GM20431 (cell line): ENCODE data around the gene COX6A1.

Experiments used
- in situ Hi-C: fragments of 300-500 bp; cut with MseI, MboI; formaldehyde crosslinking; loops from one replicate; pipeline ENCODE4 v1.15.0; 2020; ENCODE audit warnings: low sequenced_read_pairs; ENCODE audit not compliant: unreplicated experiment

Gene COX6A1

DNA sequence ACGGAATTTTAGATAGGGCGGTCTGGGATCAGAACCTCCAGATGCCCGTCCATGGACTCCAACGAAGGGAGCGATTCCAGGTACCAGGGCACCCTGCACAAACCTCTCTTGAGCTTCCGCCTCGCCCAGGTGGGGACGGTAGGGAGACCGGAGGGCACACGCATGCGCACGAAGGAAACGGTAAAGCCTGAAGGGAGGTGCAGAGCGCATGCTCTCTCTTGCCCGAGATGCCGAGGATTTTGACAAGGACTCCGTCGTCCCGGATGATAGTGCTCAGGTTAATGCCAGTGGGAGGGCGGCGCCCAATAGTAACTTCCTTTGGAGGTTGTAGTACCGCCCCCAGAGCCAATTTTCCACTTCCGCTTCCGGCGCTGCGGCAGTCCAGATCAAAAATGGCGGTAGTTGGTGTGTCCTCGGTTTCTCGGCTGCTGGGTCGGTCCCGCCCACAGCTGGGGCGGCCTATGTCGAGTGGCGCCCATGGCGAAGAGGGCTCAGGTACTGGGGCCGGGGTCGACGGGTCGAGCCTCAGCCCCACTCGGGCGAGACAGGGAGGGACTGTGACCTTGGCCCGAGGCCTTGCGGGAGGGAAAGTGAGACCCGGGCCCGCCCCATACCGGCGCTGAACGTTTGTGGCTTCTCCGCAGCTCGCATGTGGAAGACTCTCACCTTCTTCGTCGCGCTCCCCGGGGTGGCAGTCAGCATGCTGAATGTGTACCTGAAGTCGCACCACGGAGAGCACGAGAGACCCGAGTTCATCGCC lies at the start of gene COX6A1:
Gene COX6A1 (plus strand): TSS at position 379 of the 760 bp plus-strand sequence. CDS start 14 bp downstream, at position 393.
- in situ Hi-C loops: no loop called here

DNA sequence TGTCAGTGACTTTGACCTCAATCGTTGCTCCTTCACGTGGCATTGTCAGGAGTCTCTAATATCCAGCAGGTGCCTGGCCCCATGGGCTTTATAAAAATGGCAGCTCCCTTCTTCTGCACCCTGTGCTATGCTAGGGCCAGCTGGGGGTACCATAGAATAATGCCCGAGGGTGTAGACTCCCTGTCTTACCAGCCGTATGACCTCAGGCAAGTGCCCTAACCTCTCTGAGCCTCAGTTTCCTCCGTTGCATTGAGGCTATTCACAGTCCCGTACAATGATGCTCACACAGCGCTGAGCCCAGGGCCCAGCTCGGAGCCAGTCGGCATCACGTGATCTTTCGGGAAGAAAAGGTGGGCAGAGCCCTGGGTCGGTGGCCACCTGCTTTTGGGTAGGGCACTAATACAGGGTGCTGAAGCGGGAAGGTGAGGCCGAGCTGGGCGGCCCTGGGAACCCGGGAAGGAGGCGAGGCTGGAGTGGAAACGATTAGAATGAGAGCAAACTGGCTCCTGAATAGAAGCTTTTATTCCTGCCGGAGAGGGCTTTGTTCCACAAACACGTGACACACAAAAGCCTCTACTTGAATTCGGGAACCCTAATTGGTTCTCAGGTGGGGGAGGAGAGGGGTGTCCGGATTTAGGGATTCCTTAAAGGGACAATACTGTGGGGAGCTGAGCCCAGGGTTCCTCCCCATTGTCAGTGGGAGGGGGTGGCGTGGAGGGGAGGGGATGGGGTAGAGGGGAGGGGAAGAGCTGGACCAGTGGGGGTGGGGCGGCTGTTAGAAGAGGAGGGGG lies 49.0 kb upstream of the COX6A1 start:
- in situ Hi-C loops: no loop called here

DNA sequence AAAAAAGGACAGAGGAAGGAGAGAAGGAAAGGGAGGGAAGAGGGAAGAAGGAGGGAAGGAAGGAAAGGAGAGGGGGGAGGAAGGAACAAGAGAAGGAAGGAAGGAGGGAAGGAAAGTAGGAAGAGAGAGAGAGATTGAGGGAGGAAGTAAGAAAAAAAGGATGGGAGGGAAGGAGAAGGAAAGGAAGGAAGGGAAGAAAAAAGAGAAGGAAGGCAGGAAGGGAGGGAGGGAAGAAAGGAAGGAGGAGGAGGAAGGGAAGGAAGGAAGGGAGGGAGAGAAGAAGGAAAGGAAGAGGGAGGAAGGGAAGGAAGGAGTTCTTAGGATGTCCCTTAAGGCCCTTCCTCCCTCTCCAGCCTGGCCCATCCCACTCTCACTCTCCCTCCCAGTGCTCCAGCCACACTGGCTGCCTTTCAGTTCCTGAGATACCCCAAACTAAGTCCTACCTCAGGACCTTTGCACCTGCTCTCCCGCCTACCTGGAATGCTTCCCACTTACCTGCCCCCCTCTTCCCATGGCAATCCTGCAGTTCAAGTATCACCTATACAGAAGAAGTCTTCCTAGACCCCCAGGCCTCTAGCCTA lies 47.3 kb upstream of the COX6A1 start:
- in situ Hi-C loops: no loop called here

DNA sequence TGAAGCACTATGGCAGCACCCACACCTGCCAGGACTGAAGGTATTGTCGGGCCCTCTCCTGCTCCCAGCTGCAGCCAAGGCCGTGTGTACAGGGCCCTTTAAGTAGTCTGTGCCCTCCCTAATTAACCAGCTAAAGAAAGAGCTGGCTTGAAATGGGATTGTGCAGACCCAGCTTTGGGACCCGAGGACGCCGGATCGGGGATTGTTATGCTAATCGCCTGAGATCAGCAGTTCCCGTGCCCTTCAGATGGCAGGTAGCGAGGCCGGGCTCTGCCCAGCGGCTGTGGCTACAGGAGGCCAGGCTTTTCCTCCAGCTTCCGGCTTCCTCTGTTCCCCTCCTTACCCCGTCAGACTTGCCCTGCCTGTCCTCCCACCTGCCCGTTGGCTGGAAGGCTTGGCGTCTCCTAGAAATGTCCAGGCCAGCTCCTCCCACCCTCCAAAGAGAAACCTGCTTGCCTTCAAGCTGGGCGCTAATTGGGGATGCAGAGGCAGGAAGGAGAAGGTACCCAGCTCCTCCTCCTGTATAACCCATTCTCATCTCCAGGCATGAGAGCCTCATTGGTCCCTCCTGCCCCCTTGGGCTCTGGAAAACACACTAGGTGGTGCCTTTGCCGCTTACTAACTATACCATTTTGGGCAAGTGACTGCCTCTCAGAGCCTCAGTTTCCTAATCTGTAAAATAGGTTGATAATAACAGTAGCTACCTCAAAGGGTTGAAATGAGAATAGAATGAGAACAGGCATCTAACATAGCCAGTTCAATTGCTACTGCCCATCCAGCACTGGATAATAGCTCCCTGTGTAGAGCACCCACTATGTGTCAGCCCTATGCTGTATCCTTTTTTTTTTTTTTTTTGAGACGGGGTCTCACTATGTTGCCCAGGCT lies 43.2 kb upstream of the COX6A1 start:
- in situ Hi-C loops: no loop called here

DNA sequence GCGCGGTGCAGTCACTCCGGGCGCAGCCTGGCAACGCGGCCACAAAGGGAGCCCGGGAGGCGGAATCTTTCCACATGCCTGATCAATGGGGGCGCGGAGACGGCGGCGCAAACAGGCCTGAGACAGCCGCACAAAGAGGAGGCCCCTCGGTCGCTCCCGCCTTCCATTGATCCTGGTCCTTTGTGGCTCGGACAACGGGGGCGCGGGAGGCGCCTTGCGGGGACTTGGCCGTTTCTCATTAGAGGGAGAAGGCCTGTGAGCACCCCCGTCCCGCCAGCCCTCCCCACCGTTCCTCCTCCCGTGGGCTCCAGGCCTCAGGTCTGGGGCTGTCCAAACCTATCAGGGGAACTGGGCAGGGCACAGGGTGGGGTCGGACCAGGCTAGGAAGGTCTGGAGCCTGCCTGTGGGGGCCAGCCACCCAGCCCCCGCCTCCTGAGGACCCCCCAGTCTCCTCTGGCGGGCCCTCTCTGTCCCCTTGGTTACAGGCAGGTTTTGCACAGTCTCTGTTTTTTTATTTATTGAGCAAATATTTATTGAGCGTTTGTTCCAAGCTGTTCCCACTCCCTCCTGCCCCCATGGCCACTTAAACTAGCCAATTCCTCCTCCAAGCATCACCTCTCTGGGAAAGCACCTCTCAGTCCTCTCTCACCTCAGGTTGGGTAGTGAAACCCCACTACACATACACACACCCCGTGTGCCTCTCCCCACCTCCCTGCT lies 39.9 kb upstream of the COX6A1 start:
- in situ Hi-C loops: no loop called here

DNA sequence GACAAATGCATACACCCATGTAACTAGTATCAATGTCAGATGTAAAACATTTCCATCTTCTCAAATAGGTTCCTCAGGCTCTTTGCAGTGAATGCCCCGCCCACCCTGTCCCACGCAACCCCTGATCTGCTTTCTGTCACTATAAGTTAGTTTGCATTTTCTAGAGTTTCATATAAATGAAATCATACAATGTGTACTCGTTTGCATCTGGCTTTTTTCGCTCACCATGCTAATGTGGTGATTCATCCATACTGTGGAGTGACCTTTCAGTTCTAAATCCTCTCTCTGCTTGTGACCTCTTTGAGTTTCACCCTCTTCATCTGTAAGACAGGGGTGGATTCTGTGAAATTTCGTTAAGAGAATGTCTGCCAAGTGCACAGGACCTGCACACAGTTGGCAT lies 38.4 kb upstream of the COX6A1 start:
- in situ Hi-C loops: no loop called here

DNA sequence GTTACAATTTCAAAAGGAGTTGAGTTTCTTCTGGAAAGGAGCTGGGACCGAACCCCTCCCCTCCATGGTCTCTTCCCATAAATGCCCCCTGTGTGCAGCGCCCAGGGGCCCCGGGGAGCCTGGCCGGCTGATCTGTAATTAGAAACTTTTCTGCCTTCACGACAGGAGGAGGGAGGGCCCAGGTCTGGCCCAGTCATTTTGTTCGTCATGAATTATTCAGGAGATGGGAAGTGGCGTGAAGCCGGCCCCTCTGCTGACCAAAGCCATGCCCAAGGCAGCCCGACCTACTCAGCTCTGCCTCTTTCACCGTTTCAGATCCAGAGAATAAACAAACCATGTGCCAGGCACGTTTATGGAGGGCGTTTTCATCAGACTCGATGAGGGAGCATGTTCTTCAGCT lies 35.7 kb upstream of the COX6A1 start:
- in situ Hi-C loops: no loop called here

DNA sequence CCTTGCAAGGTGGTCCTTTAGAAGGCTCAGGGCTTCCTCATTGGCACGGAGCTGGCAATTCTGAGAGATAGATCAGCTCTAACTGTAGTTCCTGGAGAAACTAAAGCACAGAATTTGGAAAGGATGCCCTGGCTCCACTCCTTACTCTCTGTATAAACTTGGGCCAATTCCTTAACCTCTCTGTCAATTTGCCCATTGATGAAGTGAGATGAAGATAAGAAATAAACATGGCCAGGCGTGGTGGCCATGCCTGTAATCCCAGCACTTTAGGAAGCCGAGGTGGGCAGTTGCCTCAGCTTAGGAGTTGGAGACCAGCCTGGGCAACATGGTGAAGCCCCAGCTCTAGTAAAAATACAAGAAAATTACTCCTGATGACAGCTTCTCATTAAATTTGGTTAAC lies 34.0 kb upstream of the COX6A1 start:
- in situ Hi-C loops: no loop called here

DNA sequence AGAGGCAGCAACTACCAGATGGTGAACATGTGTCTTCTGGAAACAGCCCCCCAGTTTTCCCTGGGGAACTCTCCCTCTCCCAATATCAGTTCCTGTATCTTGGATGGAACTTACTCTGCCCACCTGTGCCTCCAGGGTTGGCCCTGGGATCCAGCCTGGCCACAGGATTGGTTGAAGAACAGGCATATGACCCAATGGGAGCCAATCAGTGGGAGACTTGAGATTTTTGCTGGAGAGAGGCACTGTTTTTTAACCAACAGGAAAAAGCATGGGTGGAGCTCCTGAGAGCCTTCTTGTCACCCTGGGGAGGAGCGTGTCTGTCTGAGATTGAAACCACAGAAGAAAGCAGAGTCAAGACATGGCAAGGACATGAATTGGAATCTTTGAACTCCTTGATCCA lies 33.6 kb upstream of the COX6A1 start:
- in situ Hi-C loops: no loop called here

DNA sequence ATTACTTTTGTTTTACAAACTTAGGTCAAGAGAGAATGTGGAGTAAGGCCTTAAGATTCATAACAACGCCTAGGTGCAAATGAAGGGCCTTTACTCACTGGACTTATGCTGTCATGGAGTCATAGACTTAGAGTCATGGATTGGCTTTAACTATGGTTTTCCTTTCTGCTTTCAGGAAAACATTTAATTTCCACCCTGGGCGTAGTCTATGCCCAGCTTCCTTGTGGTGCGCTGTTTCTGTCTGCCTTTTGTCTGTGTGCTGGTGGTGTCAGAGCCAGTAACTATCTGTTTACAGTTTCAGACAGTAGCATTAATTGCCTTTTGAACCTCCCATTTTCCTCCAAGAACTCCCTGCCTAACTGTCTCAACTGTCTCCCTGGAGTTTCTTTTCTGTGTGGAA lies 31.8 kb upstream of the COX6A1 start:
- in situ Hi-C loops: no loop called here

DNA sequence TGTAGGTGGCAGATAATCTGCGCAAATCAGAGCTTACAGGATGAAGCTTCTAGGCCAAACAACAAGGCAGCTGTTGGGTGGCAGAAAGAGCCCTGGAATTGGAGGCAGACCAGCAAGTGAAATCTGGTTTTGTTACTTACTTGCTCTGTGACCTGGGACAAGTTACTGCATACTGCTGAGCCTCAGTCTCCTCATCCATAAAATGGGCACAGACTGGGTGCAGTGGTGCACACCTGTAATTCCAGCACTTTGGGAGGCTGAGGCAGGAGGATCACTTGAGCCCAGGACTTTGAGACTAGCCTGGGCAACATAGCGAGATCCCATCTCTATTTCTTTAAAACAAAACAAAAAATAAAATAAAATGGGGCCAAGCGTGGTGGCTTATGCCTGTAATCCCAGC lies 31.4 kb upstream of the COX6A1 start:
- in situ Hi-C loops: no loop called here

DNA sequence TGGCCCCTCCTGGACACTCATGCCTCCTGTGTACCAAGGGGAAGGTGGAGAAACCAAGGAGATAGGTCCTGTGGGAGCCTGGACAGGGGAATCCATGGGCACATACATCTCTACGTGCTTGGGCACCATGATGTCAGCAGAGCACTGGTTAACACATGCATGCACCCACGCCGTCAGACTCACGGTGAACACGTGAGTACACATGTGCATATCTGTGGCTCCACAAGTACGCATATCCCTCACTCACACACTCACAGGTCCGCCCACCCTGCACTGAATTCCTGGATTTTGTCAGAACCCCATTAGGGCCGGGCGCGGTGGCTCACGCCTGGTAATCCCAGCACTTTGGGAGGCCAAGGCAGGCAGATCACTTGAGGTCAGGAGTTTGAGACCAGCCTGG lies 29.1 kb upstream of the COX6A1 start:
- in situ Hi-C loops: no loop called here

DNA sequence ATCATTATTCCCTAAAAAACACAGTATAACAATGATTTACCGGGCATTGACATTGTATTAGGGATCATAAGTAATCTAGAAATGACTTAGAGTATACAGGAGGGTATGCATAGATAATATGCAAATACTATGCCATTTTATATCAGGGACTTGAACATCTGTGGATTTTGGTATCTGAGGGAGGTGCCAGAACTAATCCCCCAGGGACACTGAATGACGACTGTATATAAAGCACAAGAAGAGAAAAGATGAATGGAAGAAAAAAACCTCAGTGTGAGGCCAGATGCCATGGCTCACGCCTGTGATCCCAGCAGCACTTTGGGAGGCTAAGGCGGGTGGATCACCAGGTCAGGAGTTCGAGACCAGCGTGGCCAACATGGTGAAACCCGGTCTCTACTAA lies 25.5 kb upstream of the COX6A1 start:
- in situ Hi-C loops: no loop called here

DNA sequence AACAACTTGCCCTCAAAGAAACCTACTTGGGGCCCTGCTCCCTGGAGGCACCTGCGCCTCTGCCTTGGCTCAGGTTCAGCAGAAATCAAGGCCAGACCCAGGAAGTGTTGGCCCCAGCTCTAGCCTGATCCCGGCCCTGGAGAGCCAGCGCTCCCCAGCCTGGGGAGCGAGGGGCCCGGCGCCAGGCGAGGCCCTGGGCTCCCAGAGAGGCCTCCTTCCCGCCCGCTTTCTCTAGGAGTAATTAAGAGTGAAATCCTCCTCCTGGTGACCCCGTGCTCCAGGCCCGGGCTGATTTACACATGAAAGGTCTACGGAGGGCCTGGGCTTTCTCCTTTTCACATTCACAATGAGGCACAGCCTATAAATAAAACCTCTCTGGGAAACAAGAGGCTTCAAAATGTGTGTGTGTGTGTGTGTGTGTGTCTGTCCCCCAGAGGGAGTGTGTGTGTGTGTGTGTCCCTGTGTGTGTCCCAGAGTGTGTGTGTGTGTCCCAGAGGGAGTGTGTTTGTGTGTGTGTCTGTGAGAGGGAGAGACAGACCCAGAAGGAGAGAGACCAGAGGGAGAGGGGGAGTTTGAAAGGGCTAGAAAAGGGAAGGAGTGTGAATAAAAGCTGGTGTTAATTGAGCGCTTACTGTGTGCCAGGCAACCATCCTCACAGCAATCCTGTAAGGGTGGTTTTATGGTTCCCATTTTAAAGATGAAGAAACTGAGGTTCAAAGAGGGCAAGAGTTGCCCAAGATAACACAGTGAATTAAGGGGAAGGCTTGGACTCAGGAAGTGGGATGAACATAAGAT lies 23.8 kb upstream of the COX6A1 start:
- in situ Hi-C loops: no loop called here

DNA sequence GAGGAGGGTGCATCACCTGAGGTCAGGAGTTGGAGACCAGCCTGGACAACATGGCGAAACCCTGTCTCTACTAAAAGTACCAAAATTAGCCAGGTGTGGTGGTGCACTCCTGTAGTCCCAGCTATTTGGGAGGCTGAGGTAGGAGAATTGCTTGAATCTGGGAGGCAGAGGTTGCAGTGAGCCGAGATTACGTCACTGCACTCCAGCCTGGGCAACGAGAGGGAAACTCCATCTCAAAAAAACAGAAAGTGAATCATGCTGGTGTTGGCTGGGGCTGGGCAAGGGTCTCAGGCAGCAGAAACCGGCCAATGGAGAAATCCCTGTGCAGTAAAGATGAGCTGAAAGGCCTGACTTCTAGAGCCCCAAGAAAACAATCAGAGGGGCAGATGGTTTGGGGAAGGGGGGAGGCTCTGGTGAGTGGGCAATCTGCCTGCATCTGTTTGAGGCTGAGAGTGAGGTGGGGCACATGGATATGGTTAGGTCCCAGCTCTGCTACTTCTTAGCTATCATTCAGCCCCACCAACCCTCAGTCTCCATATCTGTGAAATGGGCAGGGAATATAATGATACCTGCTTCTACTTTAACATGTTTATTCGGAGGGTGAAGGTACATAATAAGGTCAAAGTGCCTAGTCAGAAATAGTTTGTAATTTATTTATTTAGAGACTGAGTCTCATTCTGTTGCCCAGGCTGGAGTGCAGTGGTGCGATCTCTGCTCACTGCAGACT lies 21.3 kb upstream of the COX6A1 start:
- in situ Hi-C loops: no loop called here

DNA sequence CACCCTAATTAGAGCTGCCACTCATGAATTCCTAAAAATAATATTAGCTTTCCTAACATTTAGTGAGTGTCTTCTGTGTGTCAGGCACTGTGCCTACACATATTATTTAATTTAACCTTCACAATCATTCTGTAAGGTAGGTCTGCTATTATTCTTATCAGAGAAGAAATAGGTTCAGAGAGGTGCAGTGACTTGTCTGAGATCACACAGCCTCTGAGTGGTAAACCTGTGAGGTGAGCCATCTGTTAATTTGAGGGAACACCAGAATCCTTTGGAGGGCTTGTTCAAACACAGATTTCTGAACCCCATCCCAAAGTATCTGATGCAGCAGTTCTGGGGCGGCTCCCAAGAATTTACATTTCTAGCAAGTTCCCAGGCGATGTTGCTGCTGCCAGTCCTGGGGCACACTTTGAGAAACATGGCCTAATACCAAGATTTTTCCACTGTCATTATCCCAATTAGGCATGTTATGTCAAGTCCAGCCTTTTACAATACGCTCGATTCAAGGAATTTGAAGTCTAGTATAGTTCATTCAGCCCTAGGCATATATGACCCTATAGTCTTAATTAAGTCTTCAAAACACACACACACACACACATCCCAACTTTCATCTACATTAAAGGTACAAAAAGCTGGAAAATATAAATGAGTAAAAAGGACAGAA lies 19.9 kb upstream of the COX6A1 start:
- in situ Hi-C loops: no loop called here

DNA sequence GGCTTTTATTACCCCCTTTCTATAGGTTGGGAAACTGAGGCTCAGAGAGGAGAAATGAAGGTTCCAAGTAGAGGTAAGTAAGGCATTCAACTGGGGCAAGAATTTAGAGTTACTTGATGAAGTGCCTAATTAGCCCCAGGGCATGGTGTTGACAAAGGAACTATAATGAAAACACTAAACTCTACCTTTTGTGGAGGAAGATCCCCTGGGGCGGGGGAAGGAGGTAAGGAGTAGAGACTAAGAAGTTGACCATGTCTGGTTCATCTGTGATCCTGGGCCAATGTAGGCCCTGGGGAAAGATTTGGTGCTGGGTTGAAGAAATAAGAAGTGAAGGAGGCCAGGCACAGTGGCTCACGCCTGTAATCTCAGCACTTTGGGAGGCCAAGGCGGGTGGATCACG lies 16.2 kb upstream of the COX6A1 start:
- in situ Hi-C loops: no loop called here
